Loucy (cell line): ENCODE measurements around the gene ZBTB20.

ENCODE experiments used
- H2AFZ ChIP-seq: fragments of 200-600 bp; sonication (generic); 2 replicates; pipeline ENCODE4 v1.6.0; 2016; ENCODE audit warnings: antibody characterized with exemption, mild to moderate bottlenecking, low read length, moderate library complexity
- H3F3A ChIP-seq: fragments of 200-600 bp; 2 replicates; pipeline ENCODE4 v1.6.0; 2016; ENCODE audit warnings: antibody characterized with exemption, low read depth, mild to moderate bottlenecking
- H3K27me3 ChIP-seq: fragments of 200-600 bp; sonication (generic); 2 replicates; pipeline ENCODE4 v1.6.1; 2014; ENCODE audit warnings: low read length, mild to moderate bottlenecking; ENCODE audit not compliant: insufficient read depth, poor library complexity, severe bottlenecking
- H3K36me3 ChIP-seq: fragments of 200-600 bp; sonication (generic); 2 replicates; pipeline ENCODE4 v1.6.1; 2016; ENCODE audit warnings: low read length; ENCODE audit not compliant: insufficient read depth
- H3K4me1 ChIP-seq: fragments of 200-600 bp; sonication (generic); 2 replicates; pipeline ENCODE4 v1.5.1; 2014; ENCODE audit warnings: low read length, mild to moderate bottlenecking; ENCODE audit not compliant: insufficient read depth, poor library complexity, severe bottlenecking
- H3K4me2 ChIP-seq: fragments of 200-600 bp; sonication (generic); 2 replicates; pipeline ENCODE4 v1.6.0; 2014; ENCODE audit warnings: antibody characterized with exemption, low read length, low read depth, mild to moderate bottlenecking; ENCODE audit not compliant: poor library complexity, severe bottlenecking
- H3K4me3 ChIP-seq: fragments of 200-600 bp; sonication (generic); 2 replicates; pipeline ENCODE4 v1.5.1; 2014; ENCODE audit warnings: low read length, mild to moderate bottlenecking, mixed read lengths; ENCODE audit not compliant: poor library complexity, severe bottlenecking
- H3K79me2 ChIP-seq: fragments of 200-600 bp; sonication (generic); 2 replicates; pipeline ENCODE4 v1.6.1; 2014; ENCODE audit warnings: low read length; ENCODE audit not compliant: insufficient read depth
- H3K9ac ChIP-seq: fragments of 200-600 bp; sonication (generic); 2 replicates; pipeline ENCODE4 v1.6.0; 2014; ENCODE audit warnings: mild to moderate bottlenecking, low read depth, low read length, moderate library complexity; ENCODE audit not compliant: poor library complexity, severe bottlenecking
- H3K9me2 ChIP-seq: fragments of 200-600 bp; sonication (generic); replicated peaks from 2 replicates; pipeline ENCODE4 v1.6.1; 2016; ENCODE audit warnings: low read depth, low read length, mixed read lengths
- H3K9me3 ChIP-seq: fragments of 200-600 bp; sonication (generic); 2 replicates; pipeline ENCODE4 v1.6.1; 2014; ENCODE audit warnings: mild to moderate bottlenecking, antibody characterized with exemption, low read length, low read depth; ENCODE audit not compliant: insufficient read depth
- H4K20me1 ChIP-seq: fragments of 200-600 bp; sonication (generic); 2 replicates; pipeline ENCODE4 v1.6.0; 2014; ENCODE audit warnings: antibody characterized with exemption, low read length, mild to moderate bottlenecking; ENCODE audit not compliant: insufficient read depth, poor library complexity, severe bottlenecking
- EZH2phosphoT487 ChIP-seq: fragments of 200-600 bp; IDR thresholded peaks from 2 replicates; pipeline ENCODE4 v1.6.1; 2018; ENCODE audit warnings: antibody characterized with exemption, mild to moderate bottlenecking, moderate library complexity, borderline replicate concordance
- TF ChIP-seq, protein P1 (sequence below): fragments of 200-600 bp; sonication (generic); conservative IDR thresholded peaks from 2 replicates; pipeline ENCODE4 v1.5.1; 2014; ENCODE audit warnings: mild to moderate bottlenecking, antibody characterized with exemption, low read length

The ZBTB20 gene

GRCh38 chr3:115100806-115101205, 46.3 kb downstream of the ZBTB20 start:
- Histone ChIP-seq H4K20me1 (no peaks in the 10 kb centered on the region), H3K9ac (peak overlapping the region; percentile 67), H3F3A (no peaks in the 10 kb centered on the region), H3K4me3 (peak overlapping the region; percentile 72), H3K36me3 (no peaks in the 10 kb centered on the region), H3K27me3 (no peaks in the 10 kb centered on the region), H3K9me3 (no peaks in the 10 kb centered on the region), H3K4me1 (peaks cover 39% of the 10 kb centered on the region), H3K9me2 (no peaks in the 10 kb centered on the region), H3K79me2 (peaks cover 16% of the 10 kb centered on the region; the same call in 1 of the 2 replicates), H3K4me2 (peak overlapping the region; percentile 78), H2AFZ (peak overlapping the region; percentile 34; the same call in 1 of the 2 replicates)
- TF ChIP-seq, protein P1, sequence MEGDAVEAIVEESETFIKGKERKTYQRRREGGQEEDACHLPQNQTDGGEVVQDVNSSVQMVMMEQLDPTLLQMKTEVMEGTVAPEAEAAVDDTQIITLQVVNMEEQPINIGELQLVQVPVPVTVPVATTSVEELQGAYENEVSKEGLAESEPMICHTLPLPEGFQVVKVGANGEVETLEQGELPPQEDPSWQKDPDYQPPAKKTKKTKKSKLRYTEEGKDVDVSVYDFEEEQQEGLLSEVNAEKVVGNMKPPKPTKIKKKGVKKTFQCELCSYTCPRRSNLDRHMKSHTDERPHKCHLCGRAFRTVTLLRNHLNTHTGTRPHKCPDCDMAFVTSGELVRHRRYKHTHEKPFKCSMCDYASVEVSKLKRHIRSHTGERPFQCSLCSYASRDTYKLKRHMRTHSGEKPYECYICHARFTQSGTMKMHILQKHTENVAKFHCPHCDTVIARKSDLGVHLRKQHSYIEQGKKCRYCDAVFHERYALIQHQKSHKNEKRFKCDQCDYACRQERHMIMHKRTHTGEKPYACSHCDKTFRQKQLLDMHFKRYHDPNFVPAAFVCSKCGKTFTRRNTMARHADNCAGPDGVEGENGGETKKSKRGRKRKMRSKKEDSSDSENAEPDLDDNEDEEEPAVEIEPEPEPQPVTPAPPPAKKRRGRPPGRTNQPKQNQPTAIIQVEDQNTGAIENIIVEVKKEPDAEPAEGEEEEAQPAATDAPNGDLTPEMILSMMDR: no peak

- Histone ChIP-seq H3K4me3 (peak overlapping the region; percentile 72), H3K9me2 (no peaks in the 10 kb centered on the region), H2AFZ (peak overlapping the region; percentile 34), H3K27me3 (no peaks in the 10 kb centered on the region), H3K9ac (peak overlapping the region; percentile 67), H3K79me2 (peaks cover 16% of the 10 kb centered on the region; the same call in 1 of the 2 replicates), H3K9me3 (no peaks in the 10 kb centered on the region), H3K4me2 (peak overlapping the region; percentile 78), H4K20me1 (no peaks in the 10 kb centered on the region), H3K4me1 (peaks cover 39% of the 10 kb centered on the region), H3F3A (no peaks in the 10 kb centered on the region), H3K36me3 (no peaks in the 10 kb centered on the region)
- TF ChIP-seq, protein P1: no peak
Observed at GRCh38 chr3:115099986-115100571, 47.0 kb downstream of the ZBTB20 start.

DNA sequence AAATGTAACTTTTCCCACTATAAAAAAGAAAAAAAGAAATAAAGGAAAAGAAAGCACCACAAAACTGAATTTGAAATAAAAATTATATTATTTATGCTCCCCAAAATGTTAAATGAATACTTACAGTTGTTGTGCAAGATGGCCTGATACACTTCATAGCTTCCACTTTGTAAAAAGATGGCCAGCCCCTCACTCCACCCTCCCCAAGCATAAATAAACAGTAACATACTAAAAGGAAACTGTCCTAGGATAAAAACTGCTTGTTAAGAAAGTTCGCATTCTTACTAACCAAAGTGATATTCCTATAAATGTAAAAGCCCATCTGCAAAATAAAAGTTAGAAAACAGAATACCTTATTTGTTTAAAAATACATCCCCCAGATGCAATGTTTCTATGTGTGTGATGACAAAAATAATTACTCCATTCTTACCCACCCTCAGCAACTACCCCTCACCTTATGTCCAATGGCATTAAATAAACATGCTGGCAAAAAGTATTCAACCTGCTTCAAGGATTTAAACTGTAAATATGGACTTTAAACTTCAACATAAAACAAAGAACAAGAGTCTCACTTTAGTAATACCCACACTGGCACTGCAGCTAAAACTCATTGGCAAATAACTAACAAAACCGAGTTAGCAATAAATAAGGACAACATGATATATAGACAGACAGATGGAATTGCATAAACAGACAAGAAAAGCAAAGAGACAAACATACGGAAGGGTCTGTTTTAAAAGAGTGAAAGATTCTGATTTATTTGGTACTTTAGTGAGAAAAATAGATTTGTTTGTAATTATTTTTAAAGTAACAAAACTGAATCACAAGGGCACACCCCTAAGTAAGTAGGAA, 47.7 kb downstream of the ZBTB20 start:
- no peaks in the 10 kb centered on the region for H4K20me1 ChIP-seq
- H3K4me1 ChIP-seq: peaks cover 39% of the 10 kb centered on the region
- H3K79me2 ChIP-seq: peaks cover 16% of the 10 kb centered on the region; the same call in 1 of the 2 replicates
- no peaks in the 10 kb centered on the region for H3K9me3 ChIP-seq
- H3K36me3 ChIP-seq: no peaks in the 10 kb centered on the region
- H3K4me2 ChIP-seq: peak overlapping the region; percentile 78
- peak overlapping the region; percentile 72 for H3K4me3 ChIP-seq
- no peaks in the 10 kb centered on the region for H3K27me3 ChIP-seq
- TF ChIP-seq, protein P1: no peak
- no peak for TF ChIP-seq EZH2phosphoT487
- no peaks in the 10 kb centered on the region for H3K9me2 ChIP-seq
- H3K9ac ChIP-seq: peak overlapping the region; percentile 67
- H2AFZ ChIP-seq: no peak overlapping the region; the same call in 1 of the 2 replicates
- H3F3A ChIP-seq: no peaks in the 10 kb centered on the region
